Liver (tissue), 9 donors: Measurements from ENCODE around the gene GLT6D1. TPM values are rescaled to one million over a fixed set of nuclear protein-coding genes. Genes with fewer than 3 reads are reported as not detected.

Experiments used
- DNase-seq: peaks from one replicate; pipeline ENCODE4 v3.0.0-alpha.2; 2017; ENCODE audit warnings: low spot score
- H3K27ac ChIP-seq, 2 donors: one replicate each; pipeline ENCODE4 v1.7.0; 2013; ENCODE audit warnings: inconsistent platforms in 2 of 2, low read length in 2 of 2, control low read depth in 1 of 2, low read depth in 1 of 2, mild to moderate bottlenecking in 1 of 2
- H3K27me3 ChIP-seq, 4 donors: one replicate each; pipeline versions ENCODE4 v1.6.1 to v1.7.0; 2013; ENCODE audit warnings: low read length in 3 of 4, inconsistent platforms in 1 of 4, mild to moderate bottlenecking in 1 of 4, moderate library complexity in 1 of 4; ENCODE audit not compliant: control insufficient read depth in 4 of 4, insufficient read depth in 4 of 4
- H3K36me3 ChIP-seq, 4 donors: one replicate each; pipeline versions ENCODE4 v1.6.1 to v1.7.0; 2013; ENCODE audit warnings: low read length in 3 of 4, mild to moderate bottlenecking in 3 of 4, low read depth in 1 of 4, moderate library complexity in 1 of 4; ENCODE audit not compliant: control insufficient read depth in 4 of 4, insufficient read depth in 3 of 4
- H3K4me1 ChIP-seq, 4 donors: one replicate each; pipeline versions ENCODE4 v1.6.1 to v1.7.0; 2013; ENCODE audit warnings: low read length in 3 of 4, mild to moderate bottlenecking in 3 of 4, moderate library complexity in 1 of 4; ENCODE audit not compliant: control insufficient read depth in 4 of 4, insufficient read depth in 4 of 4
- H3K4me3 ChIP-seq, 3 donors: one replicate each; pipeline versions ENCODE4 v1.6.1 to v1.7.0; 2013; ENCODE audit warnings: low read length in 3 of 3, control low read depth in 1 of 3, low read depth in 1 of 3, mild to moderate bottlenecking in 1 of 3
- H3K9ac ChIP-seq, 2 donors: one replicate each; pipeline ENCODE4 v1.7.0; 2013; ENCODE audit warnings: low read length in 2 of 2, mild to moderate bottlenecking in 2 of 2, moderate library complexity in 2 of 2, control low read depth in 1 of 2, low read depth in 1 of 2
- H3K9me3 ChIP-seq, 4 donors: one replicate each; pipeline versions ENCODE4 v1.6.1 to v1.7.0; 2013; ENCODE audit warnings: low read length in 3 of 4; ENCODE audit not compliant: control insufficient read depth in 4 of 4
- ATF3 ChIP-seq: IDR thresholded peaks from 2 replicates; pipeline ENCODE4 v1.6.1; 2016; ENCODE audit warnings: antibody characterized with exemption
- CTCF ChIP-seq: fragments of 150-350 bp; IDR thresholded peaks from 2 replicates; pipeline ENCODE4 v1.5.1; 2017; ENCODE audit warnings: improper control_type of control experiment, low read depth, low read length; ENCODE audit not compliant: missing input control
- EGR1 ChIP-seq, 2 donors: IDR thresholded peaks; 2 replicates each; pipeline ENCODE4 v1.6.1; 2016 to 2018; ENCODE audit warnings: antibody characterized with exemption in 2 of 2, low read depth in 2 of 2
- FOXA1 ChIP-seq: IDR thresholded peaks from 2 replicates; pipeline ENCODE4 v1.6.1; 2016; ENCODE audit warnings: antibody characterized with exemption
- FOXA2 ChIP-seq: IDR thresholded peaks from 2 replicates; pipeline ENCODE4 v1.6.1; 2016; ENCODE audit warnings: antibody characterized with exemption
- GABPA ChIP-seq, 2 donors: IDR thresholded peaks in 1 of 2; conservative IDR thresholded peaks in 1 of 2; 2 replicates each; pipeline ENCODE4 v1.6.1; 2016; ENCODE audit warnings: antibody characterized with exemption in 2 of 2, mild to moderate bottlenecking in 1 of 2, moderate library complexity in 1 of 2
- HNF4A ChIP-seq, 2 donors: conservative IDR thresholded peaks; 2 replicates each; pipeline ENCODE4 v1.6.1; 2016; ENCODE audit warnings: antibody characterized with exemption in 2 of 2, mild to moderate bottlenecking in 2 of 2
- HNF4G ChIP-seq: IDR thresholded peaks from 2 replicates; pipeline ENCODE4 v1.6.1; 2016; ENCODE audit warnings: antibody characterized with exemption
- JUND ChIP-seq, 2 donors: IDR thresholded peaks; 2 replicates each; pipeline ENCODE4 v1.6.1; 2016; ENCODE audit warnings: antibody characterized with exemption in 2 of 2
- MAX ChIP-seq: IDR thresholded peaks from 2 replicates; pipeline ENCODE4 v1.6.1; 2016; ENCODE audit warnings: antibody characterized with exemption
- NR2F2 ChIP-seq: IDR thresholded peaks from 2 replicates; pipeline ENCODE4 v1.6.1; 2016; ENCODE audit warnings: antibody characterized with exemption
- RAD21 ChIP-seq, 2 donors: IDR thresholded peaks; 2 replicates each; pipeline ENCODE4 v1.6.1; 2016; ENCODE audit warnings: antibody characterized with exemption in 2 of 2, mild to moderate bottlenecking in 2 of 2
- REST ChIP-seq: IDR thresholded peaks from 2 replicates; pipeline ENCODE4 v1.6.1; 2016; ENCODE audit warnings: antibody characterized with exemption, mild to moderate bottlenecking
- RXRA ChIP-seq, 2 donors: IDR thresholded peaks; 2 replicates each; pipeline ENCODE4 v1.6.1; 2017 to 2018; ENCODE audit warnings: antibody characterized with exemption in 2 of 2, mild to moderate bottlenecking in 1 of 2
- SP1 ChIP-seq: IDR thresholded peaks from 2 replicates; pipeline ENCODE4 v1.6.1; 2018; ENCODE audit warnings: antibody characterized with exemption, mild to moderate bottlenecking
- TAF1 ChIP-seq: conservative IDR thresholded peaks from 2 replicates; pipeline ENCODE4 v1.6.1; 2016; ENCODE audit warnings: antibody characterized with exemption, mild to moderate bottlenecking
- YY1 ChIP-seq: IDR thresholded peaks from 2 replicates; pipeline ENCODE4 v1.6.1; 2016; ENCODE audit warnings: antibody characterized with exemption, mild to moderate bottlenecking
- ZBTB33 ChIP-seq: IDR thresholded peaks from 2 replicates; pipeline ENCODE4 v1.6.1; 2016; ENCODE audit warnings: antibody characterized with exemption
- WGBS: extraction: QIAGEN DNeasy Blood & Tissue Kit; methylation state at CpG from one replicate; pipeline ENCODE4 v1.1.7; 2013; 5-methylcytosine and 5-hydroxymethylcytosine counted together
- polyA plus RNA-seq, 2 donors: library from polyadenylated mRNA; stranded (reverse) in 1 of 2; unstranded in 1 of 2; fragments of 200-250 nt in 1 of 2; fragments of >200 nt in 1 of 2; fragmentation: Nextera tagmentation in 1 of 2; extraction: Ambion mirVana in 1 of 2; gene quantifications; one replicate each; pipeline versions ENCODE4 v1.2.1 to v1.2.3, GENCODE V29; 2013 to 2015
- total RNA-seq, 2 donors: library from RNA; depleted of rRNA; stranded (reverse); fragments of >200 nt; gene quantifications; one replicate each; pipeline ENCODE4 v1.2.3, GENCODE V29; 2014
- donor health status: healthy.
- donor health status: healthy.
- donor health status: healthy.
- donor health status: healthy.
- donor health status: healthy.

Gene GLT6D1
- total and polyA plus RNA-seq, 4 donors = not detected

- H3K27me3 ChIP-seq = peaks cover 0 to 7% (median 0%) of the 10 kb centered on the region in 4 donors
- no peak overlapping the region for H3K4me3 ChIP-seq
- H3K4me1 ChIP-seq = no peaks in the 10 kb centered on the region
- no peak overlapping the region for H3K9ac ChIP-seq
- H3K9me3 ChIP-seq = no peaks in the 10 kb centered on the region
- TF ChIP-seq NR2F2 = no peak
- no peak for TF ChIP-seq YY1
- TF ChIP-seq EGR1 (IDR thresholded peaks at IDR 0.05; ENCODE audit: low read depth in 2 of 2) = no peak
- no peak for TF ChIP-seq ATF3
- TF ChIP-seq ZBTB33 = no peak
- TF ChIP-seq TAF1 = no peak
- no peak for TF ChIP-seq GABPA (IDR thresholded peaks at IDR 0.05 in 1 of 2, conservative IDR thresholded peaks at IDR 0.05 in 1 of 2)
- TF ChIP-seq SP1 = no peak
- no peak for TF ChIP-seq FOXA2
- no peak for TF ChIP-seq RXRA (IDR thresholded peaks at IDR 0.05)
- TF ChIP-seq MAX = no peak
- no peak for TF ChIP-seq HNF4A (conservative IDR thresholded peaks at IDR 0.05)
- TF ChIP-seq HNF4G = no peak
- no peak for TF ChIP-seq CTCF
- no peak for TF ChIP-seq REST
- TF ChIP-seq FOXA1 = no peak
- no peak for TF ChIP-seq RAD21 (IDR thresholded peaks at IDR 0.05)
- TF ChIP-seq JUND (IDR thresholded peaks at IDR 0.05) = no peak
- no peak overlapping the region for H3K27ac ChIP-seq
- DNase-seq = no peak
- H3K36me3 ChIP-seq = no peaks in the 10 kb centered on the region
- WGBS = 83% methylated on average over 8 of the region's 8 CpGs
These were observed 37.4 kb downstream of the GLT6D1 start for GRCh38 chr9:135601988-135602387.
